ENCODE measurements around the gene OR6N1. TPM values are rescaled to one million over a fixed set of nuclear protein-coding genes. Genes with fewer than 3 reads are reported as not detected.
A peak's percentile ranks its signal among the peaks of the same experiment; 100 is the strongest.

OR6N1 gene
- polyA plus RNA-seq, 3 donors = not detected

DNA sequence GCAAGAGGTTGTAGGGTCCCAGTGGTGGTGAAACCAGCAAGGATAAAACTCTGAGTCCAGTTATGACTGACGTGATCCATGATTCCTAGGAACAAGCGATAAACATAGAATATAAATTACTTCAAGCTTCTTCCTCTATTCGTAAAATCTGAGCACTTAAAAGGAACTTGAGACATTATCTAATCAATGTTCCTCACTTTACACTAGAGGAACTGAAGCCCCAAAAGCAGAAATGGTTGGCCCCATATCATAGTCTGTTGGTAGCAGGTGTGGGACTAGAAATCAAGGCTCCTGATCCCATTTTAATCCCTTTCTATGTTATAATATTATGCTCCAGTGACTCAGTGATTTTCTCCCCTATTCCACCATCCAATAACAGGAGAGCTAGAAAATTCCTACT is 37.3 kb upstream of the OR6N1 start:
- H4K20me1 ChIP-seq (ENCODE audit: insufficient read depth, low read length) = no peaks in the 10 kb centered on the region
- H3K9me3 ChIP-seq (replicated peaks in 1 of 2; ENCODE audit: control insufficient read depth in 1 of 2, insufficient read depth in 1 of 2, low read length in 2 of 2) = no peaks in the 10 kb centered on the region
- peak overlapping the region; percentile 26 to 72 (median 41) for H3K4me3 ChIP-seq (replicated peaks in 1 of 3; ENCODE audit: low read depth in 2 of 3, low read length in 3 of 3)
- peak overlapping the region; percentile 85 for H3K4me2 ChIP-seq (replicated peaks; ENCODE audit: extremely low read depth, low read length, poor library complexity, severe bottlenecking)
- no CpG with 5 or more reads among the region's 3 CpGs for WGBS (ENCODE audit: insufficient coverage)
- DNase-seq = peak; percentile 36 to 83 (median 66)
- H3K27me3 ChIP-seq (ENCODE audit: control insufficient read depth in 2 of 2, insufficient read depth in 2 of 2, low read length in 2 of 2) = no peaks in the 10 kb centered on the region
- peaks cover 5 to 14% of the 10 kb centered on the region in 2 donors for H3K36me3 Mint-ChIP-seq
- H3K36me3 ChIP-seq (replicated peaks in 1 of 2; ENCODE audit: control insufficient read depth in 1 of 2, insufficient read depth in 2 of 2, low read length in 2 of 2) = no peaks in the 10 kb centered on the region
- H3K4me3 Mint-ChIP-seq = peak overlapping the region in 1 of 2 donors; percentile 86
- H2AFZ ChIP-seq (ENCODE audit: insufficient read depth, low read depth, low read length, poor library complexity, severe bottlenecking) = no peak overlapping the region
- TF ChIP-seq, protein P1, sequence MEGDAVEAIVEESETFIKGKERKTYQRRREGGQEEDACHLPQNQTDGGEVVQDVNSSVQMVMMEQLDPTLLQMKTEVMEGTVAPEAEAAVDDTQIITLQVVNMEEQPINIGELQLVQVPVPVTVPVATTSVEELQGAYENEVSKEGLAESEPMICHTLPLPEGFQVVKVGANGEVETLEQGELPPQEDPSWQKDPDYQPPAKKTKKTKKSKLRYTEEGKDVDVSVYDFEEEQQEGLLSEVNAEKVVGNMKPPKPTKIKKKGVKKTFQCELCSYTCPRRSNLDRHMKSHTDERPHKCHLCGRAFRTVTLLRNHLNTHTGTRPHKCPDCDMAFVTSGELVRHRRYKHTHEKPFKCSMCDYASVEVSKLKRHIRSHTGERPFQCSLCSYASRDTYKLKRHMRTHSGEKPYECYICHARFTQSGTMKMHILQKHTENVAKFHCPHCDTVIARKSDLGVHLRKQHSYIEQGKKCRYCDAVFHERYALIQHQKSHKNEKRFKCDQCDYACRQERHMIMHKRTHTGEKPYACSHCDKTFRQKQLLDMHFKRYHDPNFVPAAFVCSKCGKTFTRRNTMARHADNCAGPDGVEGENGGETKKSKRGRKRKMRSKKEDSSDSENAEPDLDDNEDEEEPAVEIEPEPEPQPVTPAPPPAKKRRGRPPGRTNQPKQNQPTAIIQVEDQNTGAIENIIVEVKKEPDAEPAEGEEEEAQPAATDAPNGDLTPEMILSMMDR (IDR thresholded peaks at IDR 0.05) = no peak
- H3K27ac ChIP-seq (ENCODE audit: low read depth in 1 of 2, low read length in 2 of 2) = peak overlapping the region; percentile 76 to 85
- intact Hi-C loops (cut with micrococcal nuclease) = loop anchor here in 1 of 2 donors (10.0 kb wide), 1 partner anchor 266 kb away; the partner anchor contains the start of gene AIM2
- peaks cover 57% of the 10 kb centered on the region for H3K79me2 ChIP-seq (ENCODE audit: insufficient read depth, low read length)
- no peaks in the 10 kb centered on the region for H3K27me3 Mint-ChIP-seq (ENCODE audit: low read depth in 3 of 3)
- no peaks in the 10 kb centered on the region for H3K9me3 Mint-ChIP-seq
- peaks cover 91 to 94% of the 10 kb centered on the region in 2 donors for H3K4me1 ChIP-seq (ENCODE audit: control insufficient read depth in 1 of 2, insufficient read depth in 2 of 2, low read length in 2 of 2)
- H3K4me1 Mint-ChIP-seq = peaks cover 76% of the 10 kb centered on the region
- peak overlapping the region; percentile 92 to 99 (median 97) for H3K27ac Mint-ChIP-seq
- no peak overlapping the region for H3K9ac ChIP-seq (ENCODE audit: insufficient read depth, low read length, poor library complexity, severe bottlenecking)

DNA sequence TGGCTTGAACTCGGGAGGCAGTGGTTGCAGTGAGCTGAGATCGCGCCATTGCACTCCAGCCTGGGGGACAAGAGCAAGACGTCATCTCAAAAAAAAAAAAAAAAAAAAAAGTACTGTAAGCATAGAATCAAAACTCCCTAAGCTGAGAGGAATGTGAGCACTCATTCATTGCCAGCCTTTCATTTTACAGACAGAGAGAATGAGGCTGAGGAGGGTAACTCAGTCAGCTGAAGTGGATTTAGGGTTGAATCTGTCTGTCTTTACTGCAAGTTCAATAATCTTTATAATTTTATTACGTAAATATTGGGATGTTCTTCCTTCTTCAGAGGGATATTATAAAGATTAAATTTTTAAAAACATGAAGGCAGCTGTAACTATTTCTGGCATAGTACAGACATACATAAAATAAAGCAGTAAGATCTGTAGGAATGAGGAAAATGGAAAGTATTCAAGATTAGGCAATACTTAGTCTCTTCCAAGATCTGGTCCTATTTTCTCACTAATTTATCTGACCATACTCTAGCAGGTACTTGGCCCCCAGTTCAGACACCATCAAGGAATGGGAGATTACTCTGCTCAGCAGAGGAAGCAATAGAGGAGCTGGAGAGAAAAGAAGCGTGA is 35.0 kb upstream of the OR6N1 start:
- peaks cover 82% of the 10 kb centered on the region for H3K4me1 Mint-ChIP-seq
- Histone ChIP-seq H3K27ac (ENCODE audit: low read depth in 1 of 2, low read length in 2 of 2) (peak overlapping the region in 1 of 2 donors; percentile 28), H3K4me1 (ENCODE audit: control insufficient read depth in 1 of 2, insufficient read depth in 2 of 2, low read length in 2 of 2) (peaks cover 93 to 94% of the 10 kb centered on the region in 2 donors), H3K9me3 (replicated peaks in 1 of 2; ENCODE audit: control insufficient read depth in 1 of 2, insufficient read depth in 1 of 2, low read length in 2 of 2) (no peaks in the 10 kb centered on the region), H3K36me3 (replicated peaks in 1 of 2; ENCODE audit: control insufficient read depth in 1 of 2, insufficient read depth in 2 of 2, low read length in 2 of 2) (no peaks in the 10 kb centered on the region), H3K27me3 (ENCODE audit: control insufficient read depth in 2 of 2, insufficient read depth in 2 of 2, low read length in 2 of 2) (no peaks in the 10 kb centered on the region), H4K20me1 (ENCODE audit: insufficient read depth, low read length) (no peaks in the 10 kb centered on the region), H3K9ac (ENCODE audit: insufficient read depth, low read length, poor library complexity, severe bottlenecking) (no peak overlapping the region), H3K4me3 (replicated peaks in 1 of 3; ENCODE audit: low read depth in 2 of 3, low read length in 3 of 3) (no peak overlapping the region), H3K4me2 (replicated peaks; ENCODE audit: extremely low read depth, low read length, poor library complexity, severe bottlenecking) (no peak overlapping the region), H2AFZ (ENCODE audit: insufficient read depth, low read depth, low read length, poor library complexity, severe bottlenecking) (no peak overlapping the region), H3K79me2 (ENCODE audit: insufficient read depth, low read length) (peaks cover 60% of the 10 kb centered on the region)
- TF ChIP-seq, protein P1 (IDR thresholded peaks at IDR 0.05) = no peak
- no peak overlapping the region for H3K4me3 Mint-ChIP-seq
- no CpG with 5 or more reads among the region's 6 CpGs for WGBS (ENCODE audit: insufficient coverage)
- H3K36me3 Mint-ChIP-seq = peaks cover 5 to 13% of the 10 kb centered on the region in 2 donors
- no peaks in the 10 kb centered on the region for H3K27me3 Mint-ChIP-seq (ENCODE audit: low read depth in 3 of 3)
- no peaks in the 10 kb centered on the region for H3K9me3 Mint-ChIP-seq
- H3K27ac Mint-ChIP-seq = peak overlapping the region in 1 of 7 donors; percentile 8
- no peak for DNase-seq
- intact Hi-C loops (cut with micrococcal nuclease) = loop anchor here in 1 of 2 donors (10.0 kb wide), 1 partner anchor 268 kb away; the partner anchor contains the start of gene AIM2

Data from CD14-positive monocyte (primary cell).